Esophagus muscularis mucosa (tissue), 4 donors: ENCODE results near the gene RIMS3.
"Not testable (repeated sequence)": the region's sequence is repeated elsewhere in the genome, so short reads cannot be mapped to it uniquely, and the experiment has no call there.

Experiments
- EP300 ChIP-seq: sonication (generic); formaldehyde crosslinking; IDR thresholded peaks from one replicate; pipeline ENCODE4 v1.6.1; 2017; ENCODE audit warnings: antibody characterized with exemption
- POLR2A ChIP-seq: fragments of 450-650 bp; IDR thresholded peaks from one replicate; pipeline ENCODE4 v1.6.1; 2017; ENCODE audit warnings: antibody characterized with exemption, moderate library complexity, mild to moderate bottlenecking, low read depth
- POLR2AphosphoS5 ChIP-seq, 2 donors: sonication (generic); formaldehyde crosslinking; IDR thresholded peaks; one replicate each; pipeline ENCODE4 v1.6.1; 2017; ENCODE audit warnings: antibody characterized with exemption in 2 of 2
- TF ChIP-seq, protein P1 (sequence below), 3 experiments: fragments of 200-600 bp in 2 of 3; fragments of 450-650 bp in 1 of 3; sonication (generic) in 2 of 3; IDR thresholded peaks; one replicate each; pipeline ENCODE4 v1.5.1; 2017 to 2019; ENCODE audit warnings: antibody characterized with exemption in 3 of 3, mild to moderate bottlenecking in 2 of 3, moderate library complexity in 1 of 3

- TF ChIP-seq, protein P1, sequence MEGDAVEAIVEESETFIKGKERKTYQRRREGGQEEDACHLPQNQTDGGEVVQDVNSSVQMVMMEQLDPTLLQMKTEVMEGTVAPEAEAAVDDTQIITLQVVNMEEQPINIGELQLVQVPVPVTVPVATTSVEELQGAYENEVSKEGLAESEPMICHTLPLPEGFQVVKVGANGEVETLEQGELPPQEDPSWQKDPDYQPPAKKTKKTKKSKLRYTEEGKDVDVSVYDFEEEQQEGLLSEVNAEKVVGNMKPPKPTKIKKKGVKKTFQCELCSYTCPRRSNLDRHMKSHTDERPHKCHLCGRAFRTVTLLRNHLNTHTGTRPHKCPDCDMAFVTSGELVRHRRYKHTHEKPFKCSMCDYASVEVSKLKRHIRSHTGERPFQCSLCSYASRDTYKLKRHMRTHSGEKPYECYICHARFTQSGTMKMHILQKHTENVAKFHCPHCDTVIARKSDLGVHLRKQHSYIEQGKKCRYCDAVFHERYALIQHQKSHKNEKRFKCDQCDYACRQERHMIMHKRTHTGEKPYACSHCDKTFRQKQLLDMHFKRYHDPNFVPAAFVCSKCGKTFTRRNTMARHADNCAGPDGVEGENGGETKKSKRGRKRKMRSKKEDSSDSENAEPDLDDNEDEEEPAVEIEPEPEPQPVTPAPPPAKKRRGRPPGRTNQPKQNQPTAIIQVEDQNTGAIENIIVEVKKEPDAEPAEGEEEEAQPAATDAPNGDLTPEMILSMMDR (IDR thresholded peaks at IDR 0.05), result not testable (repeated sequence)
- not testable (repeated sequence) for TF ChIP-seq EP300; POLR2A; POLR2AphosphoS5 (IDR thresholded peaks at IDR 0.05)
Measured at GRCh38 chr1:40702810-40703209, 37.3 kb upstream of the RIMS3 start.
